GM23248 (cell line): ENCODE results near the gene FOXK1. TPM values are rescaled to one million over a fixed set of nuclear protein-coding genes. Genes with fewer than 3 reads are reported as not detected.

Experiments used
- DNase-seq: peaks from one replicate; pipeline ENCODE4 v3.0.0-alpha.2; 2015
- H2AFZ ChIP-seq: fragments of 200-600 bp; sonication (generic); 2 replicates; pipeline ENCODE4 v1.6.1; 2016; ENCODE audit warnings: antibody characterized with exemption
- H3F3A ChIP-seq: fragments of 200-600 bp; sonication (generic); 2 replicates; pipeline ENCODE4 v1.6.1; 2016; ENCODE audit warnings: mild to moderate bottlenecking, antibody characterized with exemption, mixed run types; ENCODE audit not compliant: insufficient read depth
- H3K27ac ChIP-seq: fragments of 200-600 bp; sonication (generic); 2 replicates; pipeline ENCODE4 v1.5.1; 2016; ENCODE audit warnings: mild to moderate bottlenecking
- H3K27me3 ChIP-seq: fragments of 200-600 bp; sonication (generic); replicated peaks from 2 replicates; pipeline ENCODE4 v1.6.1; 2016; ENCODE audit warnings: mild to moderate bottlenecking; ENCODE audit not compliant: insufficient read depth
- H3K36me3 ChIP-seq: fragments of 200-600 bp; sonication (generic); 2 replicates; pipeline ENCODE4 v1.6.1; 2016; ENCODE audit warnings: low read depth, mild to moderate bottlenecking
- H3K4me1 ChIP-seq: fragments of 200-600 bp; sonication (generic); 2 replicates; pipeline ENCODE4 v1.6.1; 2016; ENCODE audit warnings: mild to moderate bottlenecking; ENCODE audit not compliant: insufficient read depth
- H3K4me2 ChIP-seq: fragments of 200-600 bp; sonication (generic); one replicate; pipeline ENCODE4 v1.6.1; 2016; ENCODE audit warnings: mild to moderate bottlenecking; ENCODE audit not compliant: unreplicated experiment
- H3K4me3 ChIP-seq: fragments of 200-600 bp; sonication (generic); 2 replicates; pipeline ENCODE4 v1.5.1; 2016; ENCODE audit warnings: mild to moderate bottlenecking
- H3K79me2 ChIP-seq: fragments of 200-600 bp; sonication (generic); 2 replicates; pipeline ENCODE4 v1.6.1; 2016; ENCODE audit warnings: mild to moderate bottlenecking; ENCODE audit not compliant: insufficient read depth
- H3K9ac ChIP-seq: fragments of 200-600 bp; sonication (generic); 2 replicates; pipeline ENCODE4 v1.6.1; 2016; ENCODE audit warnings: mild to moderate bottlenecking
- H3K9me2 ChIP-seq: fragments of 200-600 bp; sonication (generic); 2 replicates; pipeline ENCODE4 v1.6.1; 2016; ENCODE audit warnings: mixed run types, mild to moderate bottlenecking, moderate library complexity; ENCODE audit not compliant: insufficient read depth
- H3K9me3 ChIP-seq: fragments of 200-600 bp; sonication (generic); one replicate; pipeline ENCODE4 v1.6.1; 2017; ENCODE audit warnings: low read depth
- H4K20me1 ChIP-seq: fragments of 200-600 bp; sonication (generic); 2 replicates; pipeline ENCODE4 v1.6.0; 2016; ENCODE audit not compliant: insufficient read depth
- EZH2 ChIP-seq: fragments of 200-600 bp; sonication (generic); IDR thresholded peaks from 2 replicates; pipeline ENCODE4 v1.6.1; 2018; ENCODE audit warnings: antibody characterized with exemption, mild to moderate bottlenecking; ENCODE audit not compliant: insufficient read depth, poor library complexity, severe bottlenecking
- EZH2phosphoT487 ChIP-seq: fragments of 200-600 bp; sonication (generic); IDR thresholded peaks from 2 replicates; pipeline ENCODE4 v1.6.1; 2018; ENCODE audit warnings: antibody characterized with exemption, moderate library complexity, mild to moderate bottlenecking, low read depth; ENCODE audit not compliant: insufficient read depth
- WGBS, 2 experiments: methylation state at CpG; one replicate each; pipeline ENCODE4 v1.1.6; 2015 to 2017; ENCODE audit warnings: low lambda C conversion rate in 2 of 2, low coverage in 1 of 2; ENCODE audit errors: missing lambda C conversion rate in 2 of 2; 5-methylcytosine and 5-hydroxymethylcytosine counted together
- in situ Hi-C: fragments of 300-500 bp; cut with MboI; formaldehyde crosslinking; loops from 2 replicates; pipeline ENCODE4 v1.15.0; 2020
- polyA plus RNA-seq: library from polyadenylated mRNA; unstranded; fragments of >200 nt; fragmentation: Nextera tagmentation; extraction: Ambion mirVana; gene quantifications from 2 replicates; pipeline ENCODE4 v1.2.1, GENCODE V29; 2016
- total RNA-seq: library from RNA; depleted of rRNA; stranded (reverse); fragments of >200 nt; shearing (Covaris generic); gene quantifications from 2 replicates; pipeline ENCODE4 v1.2.3, GENCODE V29; 2014

FOXK1 gene
- total and polyA plus RNA-seq, 2 experiments from 2014 or later: 8.5 to 16.4 TPM

GRCh38 chr7:4716946-4717795 lies 35.1 kb downstream of the FOXK1 start:
- in situ Hi-C loops: no loop called here
- H4K20me1 ChIP-seq: peaks cover 5% of the 10 kb centered on the region; the same call in 1 of the 2 replicates
- WGBS, 2 experiments: 83 to 88% methylated on average over 23 to 29 of the region's 29 CpGs

DNA sequence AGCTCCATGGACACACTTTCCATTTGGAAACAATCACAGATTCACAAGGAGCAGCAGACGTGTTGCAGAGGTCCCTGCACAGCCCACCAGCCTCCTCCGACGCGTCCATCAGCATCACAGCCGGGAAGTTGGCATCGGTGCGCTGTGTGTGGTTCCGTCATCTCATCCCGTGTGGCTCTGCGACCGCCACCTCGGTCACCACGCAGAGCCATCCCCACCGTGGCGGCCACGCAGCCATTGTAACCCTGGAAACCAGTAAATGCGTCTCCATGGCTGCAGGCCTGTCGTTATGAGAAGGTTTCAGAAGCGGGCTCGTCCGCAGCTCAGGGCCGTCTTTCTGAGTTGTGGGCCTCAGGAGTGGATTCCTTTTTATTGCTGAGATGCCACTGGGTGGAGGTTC lies 36.0 kb downstream of the FOXK1 start:
- Histone ChIP-seq H3K79me2 (peaks cover 91% of the 10 kb centered on the region), H4K20me1 (peaks cover 5% of the 10 kb centered on the region; the same call in 1 of the 2 replicates), H2AFZ (no peak overlapping the region), H3F3A (peaks cover 33% of the 10 kb centered on the region), H3K27me3 (no peaks in the 10 kb centered on the region), H3K9ac (no peak overlapping the region), H3K9me3 (no peaks in the 10 kb centered on the region), H3K36me3 (no peaks in the 10 kb centered on the region), H3K4me1 (peaks cover 31% of the 10 kb centered on the region), H3K4me3 (no peak overlapping the region), H3K4me2 (no peak overlapping the region), H3K9me2 (no peaks in the 10 kb centered on the region), H3K27ac (no peak overlapping the region)
- no peak for TF ChIP-seq EZH2
- in situ Hi-C loops: no loop called here
- WGBS, 2 experiments: 94 to 95% methylated on average over 21 to 22 of the region's 22 CpGs
- no peak for DNase-seq

More at GRCh38 chr7:4716946-4717795, 35.1 kb downstream of the FOXK1 start:
- Histone ChIP-seq H3F3A (peaks cover 42% of the 10 kb centered on the region), H3K4me3 (no peak overlapping the region), H3K27ac (no peak overlapping the region), H3K27me3 (no peaks in the 10 kb centered on the region), H3K9me3 (no peaks in the 10 kb centered on the region), H3K79me2 (peaks cover 90% of the 10 kb centered on the region), H3K9me2 (no peaks in the 10 kb centered on the region), H3K36me3 (no peaks in the 10 kb centered on the region), H3K9ac (no peak overlapping the region), H2AFZ (no peak overlapping the region), H3K4me2 (no peak overlapping the region), H3K4me1 (peaks cover 40% of the 10 kb centered on the region)
- TF ChIP-seq EZH2: no peak
- TF ChIP-seq EZH2phosphoT487: no peak
- no peak for DNase-seq

- Histone ChIP-seq H3K4me2 (no peak overlapping the region), H3K9me2 (no peaks in the 10 kb centered on the region), H3K9ac (no peak overlapping the region), H3K36me3 (no peaks in the 10 kb centered on the region), H3K27ac (no peak overlapping the region), H3K27me3 (no peaks in the 10 kb centered on the region), H3K79me2 (peaks cover 92% of the 10 kb centered on the region), H3K9me3 (no peaks in the 10 kb centered on the region), H4K20me1 (no peaks in the 10 kb centered on the region; the same call in 1 of the 2 replicates), H3K4me3 (no peak overlapping the region), H3K4me1 (peaks cover 18% of the 10 kb centered on the region), H2AFZ (no peak overlapping the region), H3F3A (peaks cover 18% of the 10 kb centered on the region)
- WGBS, 2 experiments: 93 to 94% methylated on average over 3 of the region's 3 CpGs
- DNase-seq: no peak
- TF ChIP-seq EZH2 (no peak), EZH2phosphoT487 (no peak)
- in situ Hi-C loops: no loop called here
These were observed 38.1 kb downstream of the FOXK1 start for GRCh38 chr7:4720225-4720624.

DNA sequence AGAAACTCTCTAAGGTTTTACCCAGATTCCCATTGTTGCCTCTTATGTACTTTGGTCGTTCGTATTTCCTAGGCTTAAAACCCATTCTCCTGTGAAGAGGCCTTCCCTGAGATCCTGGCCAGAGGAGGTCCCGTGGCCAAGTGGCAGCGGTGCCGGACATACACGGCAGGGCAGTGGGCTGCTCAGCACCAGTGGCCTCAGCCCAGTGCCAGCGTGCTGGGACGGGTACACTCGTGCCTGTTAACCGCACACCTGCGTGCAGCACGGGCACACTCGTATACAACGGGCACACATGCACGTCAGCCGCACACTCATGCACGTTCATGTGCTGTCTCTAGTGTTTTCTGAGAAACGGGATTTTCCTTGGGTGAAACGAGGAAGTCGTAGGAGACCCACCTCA lies 40.2 kb downstream of the FOXK1 start:
- Histone ChIP-seq H3K4me1 (peaks cover 12% of the 10 kb centered on the region), H3K9me2 (no peaks in the 10 kb centered on the region), H4K20me1 (no peaks in the 10 kb centered on the region; the same call in 1 of the 2 replicates), H3K9ac (no peak overlapping the region), H3F3A (peaks cover 19% of the 10 kb centered on the region), H2AFZ (no peak overlapping the region), H3K36me3 (no peaks in the 10 kb centered on the region), H3K4me2 (no peak overlapping the region), H3K27me3 (no peaks in the 10 kb centered on the region), H3K27ac (no peak overlapping the region; the same call in 1 of the 2 replicates), H3K79me2 (peaks cover 93% of the 10 kb centered on the region), H3K4me3 (no peak overlapping the region), H3K9me3 (no peaks in the 10 kb centered on the region)
- in situ Hi-C loops: no loop called here
- WGBS, 2 experiments: 85 to 87% methylated on average over 20 of the region's 20 CpGs
- DNase-seq: no peak
- TF ChIP-seq EZH2phosphoT487: no peak
- no peak for TF ChIP-seq EZH2
